Measurements from ENCODE around the gene TSPAN16.

Gene TSPAN16

DNA sequence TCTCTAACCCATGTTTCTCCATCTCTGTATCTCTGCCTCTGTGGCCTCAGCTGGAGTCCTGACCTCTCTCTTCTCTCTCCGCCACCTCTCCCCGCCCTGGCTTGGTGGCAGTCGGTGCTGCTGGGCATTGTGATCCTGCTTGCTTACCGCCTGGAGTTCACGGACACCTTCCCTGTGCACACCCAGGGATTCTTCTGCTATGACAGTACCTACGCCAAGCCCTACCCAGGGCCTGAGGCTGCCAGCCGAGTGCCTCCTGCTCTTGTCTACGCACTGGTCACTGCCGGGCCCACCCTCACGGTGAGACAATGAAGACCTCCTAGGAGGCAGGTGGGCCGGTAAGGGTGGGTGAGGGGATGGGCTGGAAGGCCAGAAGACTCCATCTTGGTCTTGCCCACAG is 63.5 kb downstream of the TSPAN16 start:
- TF ChIP-seq, protein P1, sequence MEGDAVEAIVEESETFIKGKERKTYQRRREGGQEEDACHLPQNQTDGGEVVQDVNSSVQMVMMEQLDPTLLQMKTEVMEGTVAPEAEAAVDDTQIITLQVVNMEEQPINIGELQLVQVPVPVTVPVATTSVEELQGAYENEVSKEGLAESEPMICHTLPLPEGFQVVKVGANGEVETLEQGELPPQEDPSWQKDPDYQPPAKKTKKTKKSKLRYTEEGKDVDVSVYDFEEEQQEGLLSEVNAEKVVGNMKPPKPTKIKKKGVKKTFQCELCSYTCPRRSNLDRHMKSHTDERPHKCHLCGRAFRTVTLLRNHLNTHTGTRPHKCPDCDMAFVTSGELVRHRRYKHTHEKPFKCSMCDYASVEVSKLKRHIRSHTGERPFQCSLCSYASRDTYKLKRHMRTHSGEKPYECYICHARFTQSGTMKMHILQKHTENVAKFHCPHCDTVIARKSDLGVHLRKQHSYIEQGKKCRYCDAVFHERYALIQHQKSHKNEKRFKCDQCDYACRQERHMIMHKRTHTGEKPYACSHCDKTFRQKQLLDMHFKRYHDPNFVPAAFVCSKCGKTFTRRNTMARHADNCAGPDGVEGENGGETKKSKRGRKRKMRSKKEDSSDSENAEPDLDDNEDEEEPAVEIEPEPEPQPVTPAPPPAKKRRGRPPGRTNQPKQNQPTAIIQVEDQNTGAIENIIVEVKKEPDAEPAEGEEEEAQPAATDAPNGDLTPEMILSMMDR (IDR thresholded peaks at IDR 0.05) = no peak

DNA sequence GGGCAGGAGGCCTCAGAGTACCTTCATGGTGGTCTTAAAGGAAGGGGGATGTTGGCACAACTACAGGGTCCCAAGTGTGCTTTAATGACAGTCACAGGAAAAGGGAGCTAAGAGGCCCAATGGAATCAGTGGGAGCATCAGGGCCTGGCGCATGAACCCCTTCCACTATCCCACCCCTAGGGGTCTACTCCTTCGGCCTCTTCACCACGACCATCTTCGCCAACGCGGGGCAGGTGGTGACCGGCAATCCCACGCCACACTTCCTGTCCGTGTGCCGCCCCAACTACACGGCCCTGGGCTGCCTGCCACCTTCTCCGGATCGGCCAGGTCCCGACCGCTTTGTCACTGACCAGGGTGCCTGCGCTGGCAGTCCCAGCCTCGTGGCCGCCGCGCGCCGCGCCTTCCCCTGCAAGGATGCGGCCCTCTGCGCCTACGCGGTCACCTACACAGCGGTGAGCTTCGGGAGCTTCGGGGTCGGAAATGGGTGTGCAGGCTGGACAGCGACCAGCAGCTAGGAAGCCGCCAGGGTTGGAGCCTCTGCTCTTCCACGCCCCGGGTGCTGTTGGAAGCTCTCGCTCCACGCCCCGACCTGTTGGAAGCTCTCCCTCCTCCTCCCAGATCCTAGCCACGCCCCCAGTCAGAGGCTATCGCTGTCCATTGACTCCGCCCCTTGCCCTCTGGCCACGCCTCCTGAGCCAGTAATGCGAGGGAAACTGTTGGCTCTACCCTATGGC is 65.2 kb downstream of the TSPAN16 start:
- TF ChIP-seq, protein P1 (IDR thresholded peaks at IDR 0.05) = no peak

DNA sequence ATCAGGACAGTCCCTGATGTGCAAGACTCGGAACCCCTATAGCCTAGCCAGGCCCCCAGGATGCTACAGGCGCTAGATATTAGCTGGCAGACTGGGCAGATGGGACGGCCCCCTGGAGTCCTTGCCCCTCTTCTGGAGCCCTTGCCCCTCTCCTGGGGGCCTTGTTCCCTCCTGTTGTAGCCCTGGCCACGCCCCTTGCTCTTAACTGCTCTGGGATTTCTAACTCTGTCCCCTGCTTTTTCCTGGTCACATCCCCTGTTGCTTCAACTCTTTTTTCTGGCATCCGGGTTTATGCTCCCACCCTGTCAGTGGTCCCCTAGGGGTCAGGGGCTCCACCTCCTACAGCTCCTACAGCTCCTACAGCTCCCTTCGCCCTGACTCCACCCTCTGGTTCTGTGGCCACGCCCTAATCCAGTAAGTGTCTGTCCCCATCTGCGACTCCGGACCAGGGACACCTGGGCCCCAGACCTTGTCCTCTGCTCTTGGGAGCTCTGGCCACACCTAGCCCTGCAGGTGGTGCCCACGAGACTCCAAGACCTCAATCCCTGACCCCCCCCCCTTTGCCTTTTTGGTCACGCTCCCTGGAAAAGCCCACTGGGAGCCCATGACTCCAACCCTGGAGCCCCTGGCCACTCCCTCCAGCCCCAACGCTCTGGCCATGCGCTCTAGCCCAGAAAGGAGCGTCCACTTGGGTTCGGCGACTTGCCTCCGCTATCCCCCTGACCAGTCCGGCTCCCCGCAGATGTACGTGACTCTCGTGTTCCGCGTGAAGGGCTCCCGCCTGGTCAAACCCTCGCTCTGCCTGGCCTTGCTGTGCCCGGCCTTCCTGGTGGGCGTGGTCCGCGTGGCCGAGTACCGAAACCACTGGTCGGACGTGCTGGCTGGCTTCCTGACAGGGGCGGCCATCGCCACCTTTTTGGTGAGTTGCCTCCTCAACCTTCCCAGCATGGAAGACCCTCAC is 66.1 kb downstream of the TSPAN16 start:
- TF ChIP-seq, protein P1 (IDR thresholded peaks at IDR 0.05) = no peak

DNA sequence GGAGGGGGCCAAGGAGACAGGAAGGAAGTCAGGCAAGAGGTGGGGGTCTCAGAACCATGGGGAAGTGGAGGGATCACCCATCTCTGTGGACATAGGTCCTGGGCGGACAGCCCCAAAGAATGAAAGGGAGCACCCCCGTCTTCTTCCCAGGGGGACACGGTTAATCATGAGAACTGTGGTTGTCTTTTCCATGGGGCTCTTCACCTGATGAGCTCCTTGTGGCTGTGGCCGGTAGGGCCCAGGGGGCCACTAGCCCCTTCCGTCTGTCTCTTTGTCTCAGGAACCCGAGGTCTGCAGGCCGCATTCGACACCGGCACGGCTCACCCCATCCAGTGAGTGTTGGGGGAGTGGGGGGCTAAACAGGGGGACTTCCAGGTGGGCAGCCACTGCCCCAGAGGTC is 67.9 kb downstream of the TSPAN16 start:
- TF ChIP-seq, protein P1 (IDR thresholded peaks at IDR 0.05) = no peak

DNA sequence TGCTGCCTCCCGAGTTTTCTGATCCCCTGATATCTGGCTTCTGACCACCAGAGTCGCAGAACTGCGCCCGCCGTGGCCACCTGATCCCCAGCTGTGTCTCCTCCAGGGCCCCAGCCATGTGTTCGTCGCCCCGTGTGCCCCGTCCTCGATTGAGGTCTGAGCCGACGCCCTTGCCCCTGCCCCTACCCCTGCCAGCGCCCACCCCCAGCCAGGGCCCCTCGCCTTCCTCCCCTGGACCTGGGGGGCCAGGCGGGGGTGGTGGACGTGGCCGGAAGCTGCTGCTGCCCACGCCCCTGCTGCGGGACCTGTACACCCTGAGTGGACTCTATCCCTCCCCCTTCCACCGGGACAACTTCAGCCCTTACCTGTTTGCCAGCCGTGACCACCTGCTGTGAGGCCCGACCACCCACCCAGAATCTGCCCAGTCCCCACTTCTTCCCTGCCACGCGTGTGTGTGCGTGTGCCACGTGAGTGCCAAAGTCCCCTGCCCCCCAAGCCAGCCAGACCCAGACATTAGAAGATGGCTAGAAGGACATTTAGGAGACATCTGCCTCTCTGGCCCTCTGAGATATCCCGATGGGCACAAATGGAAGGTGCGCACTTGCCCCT is 68.4 kb downstream of the TSPAN16 start:
- TF ChIP-seq, protein P1 (IDR thresholded peaks at IDR 0.05) = no peak

DNA sequence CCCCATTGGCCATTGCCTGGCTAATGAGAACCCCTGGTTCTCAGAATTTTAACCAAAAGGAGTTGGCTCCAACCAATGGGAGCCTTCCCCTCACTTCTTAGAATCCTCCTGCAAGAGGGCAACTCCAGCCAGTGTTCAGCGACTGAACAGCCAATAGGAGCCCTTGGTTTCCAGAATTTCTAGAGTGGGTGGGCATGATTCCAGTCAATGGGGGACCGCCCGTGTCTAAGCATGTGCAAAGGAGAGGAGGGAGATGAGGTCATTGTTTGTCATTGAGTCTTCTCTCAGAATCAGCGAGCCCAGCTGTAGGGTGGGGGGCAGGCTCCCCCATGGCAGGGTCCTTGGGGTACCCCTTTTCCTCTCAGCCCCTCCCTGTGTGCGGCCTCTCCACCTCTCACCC is 69.0 kb downstream of the TSPAN16 start:
- TF ChIP-seq, protein P1 (IDR thresholded peaks at IDR 0.05) = no peak

All from LNCAP (cell line).